ENCODE results near the gene EIF2AK2. TPM values are rescaled to one million over a fixed set of nuclear protein-coding genes. Genes with fewer than 3 reads are reported as not detected.

EIF2AK2 gene
- total RNA-seq, 1 experiment from 2014 or later, result 14.5 TPM

Other genes starting within 250 kb of the EIF2AK2 start
- 4.3 and 4.4 TPM in 2 replicates for gene STRN, start 190.4 kb downstream of the EIF2AK2 start, total RNA-seq (2014; rRNA removed; shearing (Covaris generic))
- gene HEATR5B, start 72.6 kb downstream of the EIF2AK2 start, total RNA-seq (2014; rRNA removed; shearing (Covaris generic)), result 8.6 and 10.7 TPM in 2 replicates
- gene GPATCH11, start 72.5 kb downstream of the EIF2AK2 start, total RNA-seq (2014; rRNA removed; shearing (Covaris generic)), result 1.1 and 1.5 TPM in 2 replicates
- not detected in 2 replicates for gene SULT6B1, start 31.7 kb upstream of the EIF2AK2 start, total RNA-seq (2014; rRNA removed; shearing (Covaris generic))
- 20.1 and 26.7 TPM in 2 replicates for gene CEBPZOS, start 39.5 kb upstream of the EIF2AK2 start, total RNA-seq (2014; rRNA removed; shearing (Covaris generic))
- 23.0 and 27.0 TPM in 2 replicates for gene CEBPZ, start 74.6 kb upstream of the EIF2AK2 start, total RNA-seq (2014; rRNA removed; shearing (Covaris generic))
- 11.5 and 11.6 TPM in 2 replicates for gene NDUFAF7, start 74.7 kb upstream of the EIF2AK2 start, total RNA-seq (2014; rRNA removed; shearing (Covaris generic))
- 14.0 and 17.2 TPM in 2 replicates for gene PRKD3, start 167.9 kb upstream of the EIF2AK2 start, total RNA-seq (2014; rRNA removed; shearing (Covaris generic))
- gene QPCT, start 187.7 kb upstream of the EIF2AK2 start, total RNA-seq (2014; rRNA removed; shearing (Covaris generic)), result 54.2 and 54.3 TPM in 2 replicates